Activated T-helper 1 cell treated with anti-CD3 and anti-CD28 coated beads, Interleukin-12 subunit alpha, Interleukin-12 subunit beta, Interleukin-2, Interleukin-4 antibody, amounts not matched to agents 30 ng/mL and 10 ng/mL and 1 ng/mL, durations not matched to agents 14 hours and 24 hours and 36 hours (primary cell): ENCODE data around the gene POU6F2. TPM values are rescaled to one million over a fixed set of nuclear protein-coding genes. Genes with fewer than 3 reads are reported as not detected.

Source experiments
- DNase-seq: peaks from one replicate; pipeline ENCODE4 v3.0.0; 2021; ENCODE audit warnings: low spot score
- H3K27ac Mint-ChIP-seq: one replicate; pipeline ENCODE4 v1.8.0; 2021; ENCODE audit warnings: mild to moderate bottlenecking, mixed read lengths
- H3K27me3 Mint-ChIP-seq: one replicate; pipeline ENCODE4 v1.8.0; 2022; ENCODE audit warnings: mild to moderate bottlenecking, moderate library complexity, mixed read lengths; ENCODE audit not compliant: insufficient read depth
- H3K36me3 Mint-ChIP-seq: one replicate; pipeline ENCODE4 v1.8.0; 2021; ENCODE audit warnings: low read depth, mixed read lengths
- H3K4me1 Mint-ChIP-seq: one replicate; pipeline ENCODE4 v1.8.0; 2021; ENCODE audit warnings: low read depth, mixed read lengths
- H3K4me3 Mint-ChIP-seq: one replicate; pipeline ENCODE4 v1.8.0; 2021; ENCODE audit warnings: mild to moderate bottlenecking, moderate library complexity, mixed read lengths
- H3K9me3 Mint-ChIP-seq: one replicate; pipeline ENCODE4 v1.8.0; 2021; ENCODE audit warnings: mixed read lengths
- intact Hi-C: fragments of 100-400 bp; cut with micrococcal nuclease; formaldehyde crosslinking; loops from one replicate; pipeline ENCODE4 v1.15.1; 2024
- total RNA-seq: library from RNA; stranded (reverse); gene quantifications from 2 replicates; pipeline ENCODE4 v1.2.3, GENCODE V29; 2022

Gene POU6F2
- total RNA-seq, 1 donor from 2014 or later, result not detected

- Mint-ChIP-seq H3K4me3 (no peak overlapping the region), H3K27me3 (peaks cover 8% of the 10 kb centered on the region), H3K27ac (no peak overlapping the region), H3K4me1 (no peaks in the 10 kb centered on the region), H3K36me3 (no peaks in the 10 kb centered on the region), H3K9me3 (no peaks in the 10 kb centered on the region)
- no peak for DNase-seq
- intact Hi-C loops, result no loop called here
Observed at GRCh38 chr7:39386718-39387117, 409.0 kb downstream of the POU6F2 start.

- Mint-ChIP-seq H3K9me3 (no peaks in the 10 kb centered on the region), H3K4me1 (no peaks in the 10 kb centered on the region), H3K27ac (no peak overlapping the region), H3K36me3 (no peaks in the 10 kb centered on the region), H3K27me3 (peaks cover 8% of the 10 kb centered on the region), H3K4me3 (no peak overlapping the region)
- intact Hi-C loops, result no loop called here
- no peak for DNase-seq
Observed at GRCh38 chr7:39392151-39392550, 414.4 kb downstream of the POU6F2 start.

GRCh38 chr7:39394105-39394680, 416.5 kb downstream of the POU6F2 start:
- Mint-ChIP-seq H3K36me3 (no peaks in the 10 kb centered on the region), H3K27ac (no peak overlapping the region), H3K4me3 (no peak overlapping the region), H3K27me3 (peaks cover 8% of the 10 kb centered on the region), H3K4me1 (no peaks in the 10 kb centered on the region), H3K9me3 (no peaks in the 10 kb centered on the region)
- intact Hi-C loops, result no loop called here
- DNase-seq, result no peak

- H3K36me3 Mint-ChIP-seq, result no peaks in the 10 kb centered on the region
- H3K27ac Mint-ChIP-seq, result no peak overlapping the region
- DNase-seq, result no peak
- no peaks in the 10 kb centered on the region for H3K9me3 Mint-ChIP-seq
- H3K4me3 Mint-ChIP-seq, result no peak overlapping the region
- H3K27me3 Mint-ChIP-seq, result peaks cover 11% of the 10 kb centered on the region
- H3K4me1 Mint-ChIP-seq, result no peaks in the 10 kb centered on the region
- intact Hi-C loops, result no loop called here
Observed at GRCh38 chr7:39399458-39399857, 421.7 kb downstream of the POU6F2 start.

GRCh38 chr7:39399986-39400385, 422.3 kb downstream of the POU6F2 start:
- no peaks in the 10 kb centered on the region for H3K9me3 Mint-ChIP-seq
- H3K27ac Mint-ChIP-seq, result no peak overlapping the region
- intact Hi-C loops, result no loop called here
- H3K4me1 Mint-ChIP-seq, result no peaks in the 10 kb centered on the region
- DNase-seq, result no peak
- H3K4me3 Mint-ChIP-seq, result no peak overlapping the region
- H3K27me3 Mint-ChIP-seq, result peaks cover 8% of the 10 kb centered on the region
- no peaks in the 10 kb centered on the region for H3K36me3 Mint-ChIP-seq

GRCh38 chr7:39400836-39401235, 423.1 kb downstream of the POU6F2 start:
- Mint-ChIP-seq H3K4me3 (no peak overlapping the region), H3K4me1 (no peaks in the 10 kb centered on the region), H3K27me3 (peaks cover 8% of the 10 kb centered on the region), H3K27ac (no peak overlapping the region), H3K36me3 (no peaks in the 10 kb centered on the region), H3K9me3 (no peaks in the 10 kb centered on the region)
- intact Hi-C loops, result no loop called here
- DNase-seq, result no peak

GRCh38 chr7:39402034-39402433, 424.3 kb downstream of the POU6F2 start:
- no peak for DNase-seq
- Mint-ChIP-seq H3K36me3 (no peaks in the 10 kb centered on the region), H3K4me3 (no peak overlapping the region), H3K27me3 (peaks cover 5% of the 10 kb centered on the region), H3K9me3 (no peaks in the 10 kb centered on the region), H3K4me1 (no peaks in the 10 kb centered on the region), H3K27ac (no peak overlapping the region)
- intact Hi-C loops, result no loop called here

GRCh38 chr7:39404907-39405306, 427.2 kb downstream of the POU6F2 start:
- H3K4me3 Mint-ChIP-seq, result no peak overlapping the region
- no peaks in the 10 kb centered on the region for H3K4me1 Mint-ChIP-seq
- H3K36me3 Mint-ChIP-seq, result no peaks in the 10 kb centered on the region
- intact Hi-C loops, result no loop called here
- no peaks in the 10 kb centered on the region for H3K9me3 Mint-ChIP-seq
- no peak overlapping the region for H3K27ac Mint-ChIP-seq
- DNase-seq, result no peak
- H3K27me3 Mint-ChIP-seq, result peaks cover 4% of the 10 kb centered on the region

- intact Hi-C loops, result no loop called here
- Mint-ChIP-seq H3K27me3 (peaks cover 4% of the 10 kb centered on the region), H3K27ac (no peak overlapping the region)
Observed at GRCh38 chr7:39405581-39405980, 427.9 kb downstream of the POU6F2 start.

GRCh38 chr7:39406467-39406866, 428.8 kb downstream of the POU6F2 start:
- H3K36me3 Mint-ChIP-seq, result no peaks in the 10 kb centered on the region
- intact Hi-C loops, result no loop called here
- DNase-seq, result no peak
- peaks cover 4% of the 10 kb centered on the region for H3K27me3 Mint-ChIP-seq
- H3K9me3 Mint-ChIP-seq, result no peaks in the 10 kb centered on the region
- H3K27ac Mint-ChIP-seq, result no peak overlapping the region
- H3K4me1 Mint-ChIP-seq, result no peaks in the 10 kb centered on the region
- H3K4me3 Mint-ChIP-seq, result no peak overlapping the region

More at GRCh38 chr7:39405581-39405980, 427.9 kb downstream of the POU6F2 start:
- Mint-ChIP-seq H3K4me1 (no peaks in the 10 kb centered on the region), H3K36me3 (no peaks in the 10 kb centered on the region), H3K9me3 (no peaks in the 10 kb centered on the region), H3K4me3 (no peak overlapping the region)
- DNase-seq, result no peak

- intact Hi-C loops, result no loop called here
- Mint-ChIP-seq H3K9me3 (no peaks in the 10 kb centered on the region), H3K4me1 (no peaks in the 10 kb centered on the region), H3K36me3 (no peaks in the 10 kb centered on the region), H3K4me3 (no peak overlapping the region), H3K27me3 (peaks cover 4% of the 10 kb centered on the region), H3K27ac (no peak overlapping the region)
- no peak for DNase-seq
Observed at GRCh38 chr7:39407137-39407536, 429.4 kb downstream of the POU6F2 start.

- Mint-ChIP-seq H3K4me1 (no peaks in the 10 kb centered on the region), H3K27me3 (peaks cover 7% of the 10 kb centered on the region), H3K27ac (no peak overlapping the region), H3K36me3 (no peaks in the 10 kb centered on the region), H3K4me3 (no peak overlapping the region), H3K9me3 (no peaks in the 10 kb centered on the region)
- intact Hi-C loops, result no loop called here
- no peak for DNase-seq
Observed at GRCh38 chr7:39407723-39408122, 430.0 kb downstream of the POU6F2 start.

- Mint-ChIP-seq H3K4me3 (no peak overlapping the region), H3K36me3 (no peaks in the 10 kb centered on the region), H3K27me3 (peaks cover 8% of the 10 kb centered on the region), H3K4me1 (peaks cover under 1% of the 10 kb centered on the region), H3K9me3 (no peaks in the 10 kb centered on the region), H3K27ac (no peak overlapping the region)
- intact Hi-C loops, result no loop called here
- no peak for DNase-seq
Observed at GRCh38 chr7:39408906-39409305, 431.2 kb downstream of the POU6F2 start.

GRCh38 chr7:39410582-39410981, 432.9 kb downstream of the POU6F2 start:
- intact Hi-C loops, result no loop called here
- H3K27ac Mint-ChIP-seq, result no peak overlapping the region
- no peaks in the 10 kb centered on the region for H3K9me3 Mint-ChIP-seq
- no peaks in the 10 kb centered on the region for H3K36me3 Mint-ChIP-seq
- H3K4me1 Mint-ChIP-seq, result peaks cover 9% of the 10 kb centered on the region
- peaks cover 23% of the 10 kb centered on the region for H3K27me3 Mint-ChIP-seq
- DNase-seq, result no peak
- H3K4me3 Mint-ChIP-seq, result no peak overlapping the region
